Measurements from ENCODE around the gene C2orf76.
"Not testable (repeated sequence)": the region's sequence is repeated elsewhere in the genome, so short reads cannot be mapped to it uniquely, and the experiment has no call there.

The C2orf76 gene

GRCh38 chr2:119405151-119405550, 38.5 kb upstream of the C2orf76 start:
- Histone ChIP-seq H4K20me1 (ENCODE audit: insufficient read depth, low read length) (no peaks in the 10 kb centered on the region), H3K4me2 (ENCODE audit: low read depth, low read length) (no peak overlapping the region), H3K27ac (ENCODE audit: low read length) (no peak overlapping the region), H3K4me1 (ENCODE audit: low read length) (peaks cover 13% of the 10 kb centered on the region; the same call in 1 of the 2 replicates), H2AFZ (ENCODE audit: low read length) (no peak overlapping the region), H3K4me3 (ENCODE audit: low read length) (no peak overlapping the region), H3K9ac (ENCODE audit: low read length) (no peak overlapping the region), H3K79me2 (ENCODE audit: low read length) (no peaks in the 10 kb centered on the region), H3K9me2 (replicated peaks; ENCODE audit: insufficient read depth, low read length) (no peaks in the 10 kb centered on the region), H3K9me3 (replicated peaks; ENCODE audit: insufficient read depth, low read length) (no peaks in the 10 kb centered on the region), H3F3A (ENCODE audit: insufficient read depth, low read length) (peaks cover 6% of the 10 kb centered on the region), H3K27me3 (replicated peaks; ENCODE audit: insufficient read depth, low read length) (no peaks in the 10 kb centered on the region), H3K36me3 (replicated peaks; ENCODE audit: insufficient read depth, low read length) (no peaks in the 10 kb centered on the region)
- TF ChIP-seq CTCF (IDR thresholded peaks at IDR 0.05; ENCODE audit: low read length) (no peak), EZH2phosphoT487 (IDR thresholded peaks at IDR 0.05; ENCODE audit: low read length) (no peak), EZH2 (optimal IDR thresholded peaks at IDR 0.05; ENCODE audit: low read depth, low read length) (no peak)
- DNase-seq: no peak

GRCh38 chr2:119403618-119404017, 37.0 kb upstream of the C2orf76 start:
- H3K36me3 ChIP-seq (replicated peaks; ENCODE audit: insufficient read depth, low read length); H3K27ac ChIP-seq (ENCODE audit: low read length); H3K27me3 ChIP-seq (replicated peaks; ENCODE audit: insufficient read depth, low read length); H4K20me1 ChIP-seq (ENCODE audit: insufficient read depth, low read length); H3K9ac ChIP-seq (ENCODE audit: low read length); H3F3A ChIP-seq (ENCODE audit: insufficient read depth, low read length); H3K4me2 ChIP-seq (ENCODE audit: low read depth, low read length); DNase-seq; H3K9me2 ChIP-seq (replicated peaks; ENCODE audit: insufficient read depth, low read length); H3K4me3 ChIP-seq (ENCODE audit: low read length); H3K79me2 ChIP-seq (ENCODE audit: low read length); H2AFZ ChIP-seq (ENCODE audit: low read length); H3K9me3 ChIP-seq (replicated peaks; ENCODE audit: insufficient read depth, low read length): not testable (repeated sequence)
- peaks cover 13% of the 10 kb centered on the region; the same call in 1 of the 2 replicates for H3K4me1 ChIP-seq (ENCODE audit: low read length)

- Histone ChIP-seq H3K79me2 (ENCODE audit: low read length) (no peaks in the 10 kb centered on the region), H3K9ac (ENCODE audit: low read length) (no peak overlapping the region), H3K27ac (ENCODE audit: low read length) (no peak overlapping the region), H3K9me3 (replicated peaks; ENCODE audit: insufficient read depth, low read length) (no peaks in the 10 kb centered on the region), H2AFZ (ENCODE audit: low read length) (peak overlapping the region; percentile 58; the same call in 1 of the 2 replicates), H3F3A (ENCODE audit: insufficient read depth, low read length) (peaks cover under 1% of the 10 kb centered on the region; the same call in 1 of the 2 replicates), H3K27me3 (replicated peaks; ENCODE audit: insufficient read depth, low read length) (no peaks in the 10 kb centered on the region), H3K4me1 (ENCODE audit: low read length) (peaks cover 8% of the 10 kb centered on the region; the same call in 1 of the 2 replicates), H4K20me1 (ENCODE audit: insufficient read depth, low read length) (no peaks in the 10 kb centered on the region), H3K4me2 (ENCODE audit: low read depth, low read length) (no peak overlapping the region), H3K9me2 (replicated peaks; ENCODE audit: insufficient read depth, low read length) (no peaks in the 10 kb centered on the region), H3K36me3 (replicated peaks; ENCODE audit: insufficient read depth, low read length) (no peaks in the 10 kb centered on the region), H3K4me3 (ENCODE audit: low read length) (no peak overlapping the region)
- TF ChIP-seq EZH2phosphoT487 (IDR thresholded peaks at IDR 0.05; ENCODE audit: low read length): no peak
- TF ChIP-seq EZH2 (optimal IDR thresholded peaks at IDR 0.05; ENCODE audit: low read depth, low read length): no peak
- no peak for TF ChIP-seq CTCF (IDR thresholded peaks at IDR 0.05; ENCODE audit: low read length)
- no peak for DNase-seq
Observed at GRCh38 chr2:119402645-119403560, 36.3 kb upstream of the C2orf76 start.

- Histone ChIP-seq H3K27me3 (replicated peaks; ENCODE audit: insufficient read depth, low read length) (no peaks in the 10 kb centered on the region), H4K20me1 (ENCODE audit: insufficient read depth, low read length) (no peaks in the 10 kb centered on the region), H3K27ac (ENCODE audit: low read length) (no peak overlapping the region), H3K4me3 (ENCODE audit: low read length) (no peak overlapping the region), H3K36me3 (replicated peaks; ENCODE audit: insufficient read depth, low read length) (no peaks in the 10 kb centered on the region), H3K79me2 (ENCODE audit: low read length) (no peaks in the 10 kb centered on the region), H3K4me2 (ENCODE audit: low read depth, low read length) (no peak overlapping the region), H3K9me3 (replicated peaks; ENCODE audit: insufficient read depth, low read length) (no peaks in the 10 kb centered on the region), H3K9ac (ENCODE audit: low read length) (no peak overlapping the region), H2AFZ (ENCODE audit: low read length) (no peak overlapping the region), H3K9me2 (replicated peaks; ENCODE audit: insufficient read depth, low read length) (no peaks in the 10 kb centered on the region), H3K4me1 (ENCODE audit: low read length) (peaks cover 6% of the 10 kb centered on the region; the same call in 1 of the 2 replicates), H3F3A (ENCODE audit: insufficient read depth, low read length) (no peaks in the 10 kb centered on the region)
- DNase-seq: no peak
- no peak for TF ChIP-seq EZH2 (optimal IDR thresholded peaks at IDR 0.05; ENCODE audit: low read depth, low read length)
Observed at GRCh38 chr2:119402106-119402505, 35.5 kb upstream of the C2orf76 start.
